ENCODE results near the gene TMCO6. TPM values are rescaled to one million over a fixed set of nuclear protein-coding genes. Genes with fewer than 3 reads are reported as not detected.
A peak's percentile ranks its signal among the peaks of the same experiment; 100 is the strongest.
"Not testable (repeated sequence)": the region's sequence is repeated elsewhere in the genome, so short reads cannot be mapped to it uniquely, and the experiment has no call there.

Gene TMCO6
- total RNA-seq, 2 experiments from 2014 or later = 20.9 to 21.1 TPM

DNA sequence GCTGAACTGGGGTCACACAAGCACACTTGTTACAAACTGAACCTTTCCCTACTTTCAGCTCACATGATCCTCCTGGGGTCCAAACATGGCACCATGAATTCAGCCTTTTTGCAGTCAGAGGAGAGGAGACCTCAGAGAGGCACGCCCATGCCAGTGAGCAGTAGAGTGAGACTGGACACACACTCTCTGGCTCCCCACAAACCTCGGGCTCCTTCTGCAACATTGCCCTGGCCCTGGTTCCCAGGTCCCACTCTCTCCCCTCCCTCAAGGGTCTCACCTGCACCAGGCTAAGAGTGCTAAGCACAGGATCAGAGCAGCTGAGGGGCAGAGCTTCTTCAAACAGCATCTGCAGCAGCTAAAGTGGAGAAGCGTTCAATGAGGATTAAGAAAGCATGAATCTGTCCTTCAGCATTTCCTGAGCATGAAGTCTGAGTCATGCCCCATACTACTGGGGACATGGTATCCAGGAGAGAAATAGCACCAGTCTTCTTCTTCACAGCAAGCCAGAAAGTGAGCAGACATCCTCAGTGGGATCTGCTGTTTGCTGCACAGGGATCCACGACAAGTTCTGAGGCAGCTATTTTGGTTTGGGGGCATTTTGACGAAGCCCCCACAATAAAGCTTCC, 47.4 kb upstream of the TMCO6 start:
- Histone ChIP-seq H3K4me1 (ENCODE audit: insufficient read depth, low read length) (no peaks in the 10 kb centered on the region), H3K27ac (ENCODE audit: low read depth in 1 of 2, low read length in 2 of 2) (no peak overlapping the region), H3K27me3 (ENCODE audit: control insufficient read depth in 1 of 2, insufficient read depth in 2 of 2, low read length in 2 of 2) (no peaks in the 10 kb centered on the region), H3K9me3 (ENCODE audit: control insufficient read depth in 1 of 2, insufficient read depth in 1 of 2, low read length in 2 of 2) (no peaks in the 10 kb centered on the region), H3K4me3 (ENCODE audit: low read length) (no peak overlapping the region), H3K36me3 (ENCODE audit: insufficient read depth, low read length) (no peaks in the 10 kb centered on the region)
- intact Hi-C loops (cut with DNase I, micrococcal nuclease) = no loop called here
- Mint-ChIP-seq H3K27me3 (peaks cover 10% of the 10 kb centered on the region), H3K36me3 (ENCODE audit: low read depth) (no peaks in the 10 kb centered on the region), H3K9me3 (no peaks in the 10 kb centered on the region), H3K27ac (no peak overlapping the region), H3K4me3 (no peak overlapping the region), H3K4me1 (ENCODE audit: low read depth) (no peaks in the 10 kb centered on the region)
- POLR2A ChIA-PET = no interaction called here
- TF ChIP-seq, protein P1, sequence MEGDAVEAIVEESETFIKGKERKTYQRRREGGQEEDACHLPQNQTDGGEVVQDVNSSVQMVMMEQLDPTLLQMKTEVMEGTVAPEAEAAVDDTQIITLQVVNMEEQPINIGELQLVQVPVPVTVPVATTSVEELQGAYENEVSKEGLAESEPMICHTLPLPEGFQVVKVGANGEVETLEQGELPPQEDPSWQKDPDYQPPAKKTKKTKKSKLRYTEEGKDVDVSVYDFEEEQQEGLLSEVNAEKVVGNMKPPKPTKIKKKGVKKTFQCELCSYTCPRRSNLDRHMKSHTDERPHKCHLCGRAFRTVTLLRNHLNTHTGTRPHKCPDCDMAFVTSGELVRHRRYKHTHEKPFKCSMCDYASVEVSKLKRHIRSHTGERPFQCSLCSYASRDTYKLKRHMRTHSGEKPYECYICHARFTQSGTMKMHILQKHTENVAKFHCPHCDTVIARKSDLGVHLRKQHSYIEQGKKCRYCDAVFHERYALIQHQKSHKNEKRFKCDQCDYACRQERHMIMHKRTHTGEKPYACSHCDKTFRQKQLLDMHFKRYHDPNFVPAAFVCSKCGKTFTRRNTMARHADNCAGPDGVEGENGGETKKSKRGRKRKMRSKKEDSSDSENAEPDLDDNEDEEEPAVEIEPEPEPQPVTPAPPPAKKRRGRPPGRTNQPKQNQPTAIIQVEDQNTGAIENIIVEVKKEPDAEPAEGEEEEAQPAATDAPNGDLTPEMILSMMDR (IDR thresholded peaks at IDR 0.05) = no peak
- CTCF ChIA-PET = no interaction called here
- ATAC-seq (ENCODE audit: poor library complexity) (no peak), DNase-seq (peak in 1 of 14 experiments; percentile 27)

GRCh38 chr5:140593070-140593469, 46.2 kb upstream of the TMCO6 start:
- H3K36me3 ChIP-seq (ENCODE audit: insufficient read depth, low read length); H3K27ac Mint-ChIP-seq; ATAC-seq (ENCODE audit: poor library complexity); H3K4me1 Mint-ChIP-seq (ENCODE audit: low read depth); H3K4me1 ChIP-seq (ENCODE audit: insufficient read depth, low read length); H3K27me3 ChIP-seq (ENCODE audit: control insufficient read depth in 1 of 2, insufficient read depth in 2 of 2, low read length in 2 of 2); H3K27ac ChIP-seq (ENCODE audit: low read depth in 1 of 2, low read length in 2 of 2); H3K4me3 ChIP-seq (ENCODE audit: low read length); POLR2A ChIA-PET; H3K36me3 Mint-ChIP-seq (ENCODE audit: low read depth); H3K27me3 Mint-ChIP-seq; H3K9me3 ChIP-seq (ENCODE audit: control insufficient read depth in 1 of 2, insufficient read depth in 1 of 2, low read length in 2 of 2); H3K9me3 Mint-ChIP-seq; DNase-seq; CTCF ChIA-PET; intact Hi-C loops (cut with DNase I, micrococcal nuclease): not testable (repeated sequence)
- H3K4me3 Mint-ChIP-seq = peak overlapping the region; percentile 42

DNA sequence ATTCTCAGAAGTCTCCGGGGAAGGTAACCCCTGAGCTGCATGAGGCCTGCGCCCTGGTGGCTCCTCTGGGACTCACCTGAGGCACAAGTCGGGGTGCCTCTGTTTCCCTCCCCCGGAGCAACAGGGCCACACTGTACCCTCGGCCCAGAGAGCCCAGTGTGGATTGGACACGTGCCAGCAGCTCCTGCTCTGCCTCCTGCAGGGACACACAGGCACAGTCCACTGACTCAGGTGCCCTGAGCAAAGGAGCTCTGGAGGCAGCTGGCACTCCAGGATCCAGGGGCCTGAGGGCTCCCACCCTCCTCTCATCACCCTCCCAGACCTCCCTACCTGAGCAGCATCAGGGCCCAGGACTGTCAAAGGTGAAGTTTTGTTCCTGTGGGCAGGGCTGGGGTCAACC, 45.1 kb upstream of the TMCO6 start:
- no peak for DNase-seq
- no peak overlapping the region for H3K4me3 Mint-ChIP-seq
- no peaks in the 10 kb centered on the region for H3K4me1 Mint-ChIP-seq (ENCODE audit: low read depth)
- Histone ChIP-seq H3K27me3 (ENCODE audit: control insufficient read depth in 1 of 2, insufficient read depth in 2 of 2, low read length in 2 of 2) (no peaks in the 10 kb centered on the region), H3K9me3 (ENCODE audit: control insufficient read depth in 1 of 2, insufficient read depth in 1 of 2, low read length in 2 of 2) (no peaks in the 10 kb centered on the region), H3K27ac (ENCODE audit: low read depth in 1 of 2, low read length in 2 of 2) (no peak overlapping the region), H3K4me3 (ENCODE audit: low read length) (no peak overlapping the region), H3K36me3 (ENCODE audit: insufficient read depth, low read length) (no peaks in the 10 kb centered on the region), H3K4me1 (ENCODE audit: insufficient read depth, low read length) (no peaks in the 10 kb centered on the region)
- intact Hi-C loops (cut with DNase I, micrococcal nuclease) = no loop called here
- POLR2A ChIA-PET = no interaction called here
- ATAC-seq (ENCODE audit: poor library complexity) = no peak
- no peaks in the 10 kb centered on the region for H3K9me3 Mint-ChIP-seq
- CTCF ChIA-PET = no interaction called here
- TF ChIP-seq, protein P1 (IDR thresholded peaks at IDR 0.05) = no peak
- H3K27me3 Mint-ChIP-seq = peaks cover 13% of the 10 kb centered on the region
- no peak overlapping the region for H3K27ac Mint-ChIP-seq
- no peaks in the 10 kb centered on the region for H3K36me3 Mint-ChIP-seq (ENCODE audit: low read depth)
